ENCODE measurements around the gene HSPA9. TPM values are rescaled to one million over a fixed set of nuclear protein-coding genes. Genes with fewer than 3 reads are reported as not detected.

Gene HSPA9
- total RNA-seq, 1 experiment from 2014 or later = 502 TPM

GRCh38 chr5:138620663-138621224 lies 45.5 kb upstream of the HSPA9 start:
- BruUV-seq (replicated peaks) = no TSS peak
- intact Hi-C loops (cut with micrococcal nuclease; ENCODE audit: unreplicated experiment) = no loop called here
- Histone ChIP-seq H3K9me3 (ENCODE audit: low read depth, low read length, poor library complexity, severe bottlenecking) (no peaks in the 10 kb centered on the region), H3K27me3 (replicated peaks; ENCODE audit: insufficient read depth, low read depth, low read length, poor library complexity) (no peaks in the 10 kb centered on the region), H3K4me3 (ENCODE audit: low read depth, low read length, poor library complexity, severe bottlenecking) (no peak overlapping the region), H3K36me3 (ENCODE audit: insufficient read depth, low read length, poor library complexity, severe bottlenecking) (no peaks in the 10 kb centered on the region), H3K4me1 (ENCODE audit: insufficient read depth, low read length, poor library complexity, severe bottlenecking) (no peaks in the 10 kb centered on the region), H3K27ac (ENCODE audit: low read depth, low read length, poor library complexity, severe bottlenecking) (no peak overlapping the region)
- no peak for DNase-seq (ENCODE audit: low spot score)
- POLR2A ChIA-PET (ENCODE audit: low non-redundant PET) = no interaction called here
- CTCF ChIA-PET = no interaction called here
- TF ChIP-seq CTCF (conservative IDR thresholded peaks at IDR 0.05; ENCODE audit: low read depth, low read length) = no peak
- no peak for TF ChIP-seq EZH2 (IDR thresholded peaks at IDR 0.05; ENCODE audit: borderline replicate concordance, low read depth, low read length, poor library complexity, severe bottlenecking)

- CTCF ChIA-PET = no interaction called here
- no peak for TF ChIP-seq CTCF (conservative IDR thresholded peaks at IDR 0.05; ENCODE audit: low read depth, low read length)
- Histone ChIP-seq H3K4me3 (ENCODE audit: low read depth, low read length, poor library complexity, severe bottlenecking) (no peak overlapping the region), H3K27me3 (replicated peaks; ENCODE audit: insufficient read depth, low read depth, low read length, poor library complexity) (no peaks in the 10 kb centered on the region), H3K36me3 (ENCODE audit: insufficient read depth, low read length, poor library complexity, severe bottlenecking) (no peaks in the 10 kb centered on the region), H3K4me1 (ENCODE audit: insufficient read depth, low read length, poor library complexity, severe bottlenecking) (peaks cover 3% of the 10 kb centered on the region), H3K9me3 (ENCODE audit: low read depth, low read length, poor library complexity, severe bottlenecking) (no peaks in the 10 kb centered on the region), H3K27ac (ENCODE audit: low read depth, low read length, poor library complexity, severe bottlenecking) (no peak overlapping the region)
- POLR2A ChIA-PET (ENCODE audit: low non-redundant PET) = no interaction called here
- no peak for DNase-seq (ENCODE audit: low spot score)
- BruUV-seq (replicated peaks) = no TSS peak
- intact Hi-C loops (cut with micrococcal nuclease; ENCODE audit: unreplicated experiment) = no loop called here
Observed at GRCh38 chr5:138616508-138616907, 41.3 kb upstream of the HSPA9 start.

- POLR2A ChIA-PET (ENCODE audit: low non-redundant PET) = no interaction called here
- CTCF ChIA-PET = interaction anchor here (0.5 kb wide), 1 partner anchor 918 kb away, joined by 3 read pairs; no protein-coding TSS in a partner anchor
Observed at GRCh38 chr5:138615461-138615860, 40.3 kb upstream of the HSPA9 start.

More at GRCh38 chr5:138615461-138615860, 40.3 kb upstream of the HSPA9 start:
- H3K9me3 ChIP-seq (ENCODE audit: low read depth, low read length, poor library complexity, severe bottlenecking) = no peaks in the 10 kb centered on the region
- DNase-seq (ENCODE audit: low spot score) = no peak
- H3K27ac ChIP-seq (ENCODE audit: low read depth, low read length, poor library complexity, severe bottlenecking) = no peak overlapping the region
- no TSS peak for BruUV-seq (replicated peaks)
- intact Hi-C loops (cut with micrococcal nuclease; ENCODE audit: unreplicated experiment) = no loop called here
- H3K27me3 ChIP-seq (replicated peaks; ENCODE audit: insufficient read depth, low read depth, low read length, poor library complexity) = no peaks in the 10 kb centered on the region
- no peaks in the 10 kb centered on the region for H3K36me3 ChIP-seq (ENCODE audit: insufficient read depth, low read length, poor library complexity, severe bottlenecking)
- TF ChIP-seq EZH2 (IDR thresholded peaks at IDR 0.05; ENCODE audit: borderline replicate concordance, low read depth, low read length, poor library complexity, severe bottlenecking) = no peak
- no peak for TF ChIP-seq CTCF (conservative IDR thresholded peaks at IDR 0.05; ENCODE audit: low read depth, low read length)
- peaks cover 13% of the 10 kb centered on the region for H3K4me1 ChIP-seq (ENCODE audit: insufficient read depth, low read length, poor library complexity, severe bottlenecking)
- H3K4me3 ChIP-seq (ENCODE audit: low read depth, low read length, poor library complexity, severe bottlenecking) = no peak overlapping the region
